Ectodermal cell (in vitro differentiated cells): Measurements from ENCODE around the gene SLCO2B1.

Experiments
- H3K27ac ChIP-seq: 2 replicates; pipeline ENCODE4 v1.7.0; 2013; ENCODE audit warnings: mild to moderate bottlenecking, low read depth, low read length; ENCODE audit not compliant: insufficient read depth, poor library complexity, severe bottlenecking
- H3K27me3 ChIP-seq: 2 replicates; pipeline ENCODE4 v1.7.0; 2013; ENCODE audit warnings: mild to moderate bottlenecking, low read length; ENCODE audit not compliant: insufficient read depth, control insufficient read depth, poor library complexity, severe bottlenecking
- H3K36me3 ChIP-seq: one replicate; pipeline ENCODE4 v1.7.0; 2013; ENCODE audit warnings: low read length; ENCODE audit not compliant: control insufficient read depth, insufficient read depth
- H3K4me1 ChIP-seq: one replicate; pipeline ENCODE4 v1.7.0; 2013; ENCODE audit warnings: low read length; ENCODE audit not compliant: control insufficient read depth, insufficient read depth
- H3K4me3 ChIP-seq: 2 replicates; pipeline ENCODE4 v1.7.0; 2013; ENCODE audit warnings: low read depth, low read length, control low read depth; ENCODE audit not compliant: insufficient read depth
- H3K9me3 ChIP-seq: 2 replicates; pipeline ENCODE4 v1.7.0; 2013; ENCODE audit warnings: mild to moderate bottlenecking, low read length, moderate library complexity; ENCODE audit not compliant: control insufficient read depth
- WGBS, 2 experiments: methylation state at CpG; one replicate each; pipeline ENCODE4 v1.1.7; 2013; ENCODE audit warnings: missing lambda C conversion rate in 2 of 2; 5-methylcytosine and 5-hydroxymethylcytosine counted together

Gene SLCO2B1

DNA sequence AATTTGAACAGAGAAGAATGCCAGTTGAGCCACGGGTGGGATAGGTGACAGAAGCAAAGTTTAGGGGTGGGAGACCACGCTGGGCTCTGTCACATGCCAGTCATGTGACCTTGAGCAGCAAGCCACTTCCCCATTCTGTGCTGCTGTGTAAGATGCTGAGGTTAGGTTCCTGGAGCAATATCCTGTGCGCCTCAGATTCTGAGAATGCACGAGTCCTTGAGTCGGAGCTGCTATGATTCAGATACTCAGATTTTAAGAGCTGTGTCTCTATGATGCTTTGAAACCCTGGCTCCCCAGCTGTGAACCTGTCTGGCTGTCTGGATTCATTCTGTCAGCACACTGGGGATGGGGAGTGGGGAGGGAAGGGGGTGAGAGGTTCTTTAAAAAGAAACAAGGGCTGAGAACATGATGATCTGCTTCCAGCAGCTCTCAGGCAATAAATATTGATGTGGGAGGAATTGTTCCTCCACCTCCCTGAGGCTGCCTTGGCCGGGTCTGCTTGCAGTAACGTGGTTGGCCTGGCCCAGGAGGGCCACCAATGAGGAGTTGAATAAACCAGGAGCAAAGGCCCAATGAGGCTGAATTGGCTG lies 24.0 kb downstream of the SLCO2B1 start:
- Histone ChIP-seq H3K27me3 (no peaks in the 10 kb centered on the region), H3K36me3 (no peaks in the 10 kb centered on the region), H3K4me3 (no peak overlapping the region), H3K27ac (no peak overlapping the region), H3K4me1 (no peaks in the 10 kb centered on the region), H3K9me3 (no peaks in the 10 kb centered on the region)
- 83 to 85% methylated on average over 7 of the region's 7 CpGs for WGBS, 2 experiments

GRCh38 chr11:75182664-75183063 lies 31.8 kb downstream of the SLCO2B1 start:
- WGBS, 2 experiments = 57 to 71% methylated on average over 3 of the region's 3 CpGs
- no peak overlapping the region for H3K4me3 ChIP-seq
- H3K27ac ChIP-seq = no peak overlapping the region
- H3K36me3 ChIP-seq = no peaks in the 10 kb centered on the region
- H3K4me1 ChIP-seq = no peaks in the 10 kb centered on the region
- H3K27me3 ChIP-seq = no peaks in the 10 kb centered on the region
- H3K9me3 ChIP-seq = no peaks in the 10 kb centered on the region

DNA sequence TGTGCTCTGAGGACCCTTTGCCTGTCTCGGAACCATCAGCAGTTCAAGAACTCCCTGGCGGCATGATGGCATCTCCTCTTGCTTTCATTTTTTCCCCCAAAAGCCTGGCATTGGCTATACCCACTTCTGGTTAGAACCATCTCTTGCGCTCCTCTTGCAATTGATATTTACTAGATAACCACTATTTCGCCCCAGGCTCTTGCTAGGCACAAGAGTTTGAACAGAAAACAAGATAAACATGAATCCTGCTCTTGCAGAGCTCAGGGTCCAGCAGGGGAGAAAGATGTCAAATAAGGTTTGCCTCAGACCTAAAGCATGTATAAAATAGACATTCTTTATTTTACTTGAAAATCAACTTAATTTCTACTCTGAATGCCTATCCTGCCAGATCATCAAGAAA lies 33.1 kb downstream of the SLCO2B1 start:
- Histone ChIP-seq H3K4me1 (no peaks in the 10 kb centered on the region), H3K27me3 (no peaks in the 10 kb centered on the region), H3K27ac (no peak overlapping the region), H3K36me3 (no peaks in the 10 kb centered on the region), H3K9me3 (no peaks in the 10 kb centered on the region), H3K4me3 (no peak overlapping the region)
- WGBS, 2 experiments = 94 to 95% methylated on average over 4 of the region's 4 CpGs

DNA sequence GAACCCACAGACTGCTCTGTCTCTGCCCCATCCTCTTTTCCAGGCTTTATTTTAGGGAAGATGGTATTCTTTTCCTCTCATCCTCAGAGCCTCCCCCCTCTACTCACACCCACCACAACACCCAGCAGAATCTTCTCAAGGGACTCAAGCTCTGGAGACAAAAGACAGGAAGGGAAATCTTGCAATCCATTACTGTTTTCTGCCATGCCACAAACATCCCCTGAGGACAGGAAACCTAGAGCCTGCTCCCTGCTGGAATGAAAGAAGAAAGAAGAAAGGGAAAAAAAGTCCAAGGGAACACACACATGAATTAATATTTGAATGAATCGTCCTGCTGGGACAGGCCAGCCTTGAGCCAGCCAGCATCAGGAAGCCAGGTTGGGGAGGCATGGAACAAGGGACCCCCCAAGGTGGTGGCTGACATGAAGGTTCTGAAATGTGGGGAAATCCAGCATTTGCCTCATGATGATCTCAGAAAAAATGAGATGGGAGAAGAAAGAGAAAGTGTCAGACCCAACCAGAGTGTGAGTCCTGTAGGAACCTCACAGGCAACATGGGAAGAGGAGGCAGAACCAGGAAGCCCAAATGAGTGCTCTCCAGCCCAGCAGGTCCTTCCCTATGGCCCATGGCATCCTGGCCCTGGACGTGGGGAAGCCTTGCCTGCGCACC lies 34.0 kb downstream of the SLCO2B1 start:
- Histone ChIP-seq H3K9me3 (no peaks in the 10 kb centered on the region), H3K4me3 (no peak overlapping the region), H3K36me3 (no peaks in the 10 kb centered on the region), H3K4me1 (no peaks in the 10 kb centered on the region), H3K27ac (no peak overlapping the region), H3K27me3 (no peaks in the 10 kb centered on the region)
- WGBS, 2 experiments = 76 to 89% methylated on average over 3 of the region's 3 CpGs

- no peaks in the 10 kb centered on the region for H3K9me3 ChIP-seq
- 89 to 96% methylated on average over 2 to 3 of the region's 3 CpGs for WGBS, 2 experiments
- no peaks in the 10 kb centered on the region for H3K27me3 ChIP-seq
- H3K4me3 ChIP-seq = no peak overlapping the region
- H3K36me3 ChIP-seq = no peaks in the 10 kb centered on the region
- no peaks in the 10 kb centered on the region for H3K4me1 ChIP-seq
- no peak overlapping the region for H3K27ac ChIP-seq
Measured at GRCh38 chr11:75185866-75186265, 35.0 kb downstream of the SLCO2B1 start.

DNA sequence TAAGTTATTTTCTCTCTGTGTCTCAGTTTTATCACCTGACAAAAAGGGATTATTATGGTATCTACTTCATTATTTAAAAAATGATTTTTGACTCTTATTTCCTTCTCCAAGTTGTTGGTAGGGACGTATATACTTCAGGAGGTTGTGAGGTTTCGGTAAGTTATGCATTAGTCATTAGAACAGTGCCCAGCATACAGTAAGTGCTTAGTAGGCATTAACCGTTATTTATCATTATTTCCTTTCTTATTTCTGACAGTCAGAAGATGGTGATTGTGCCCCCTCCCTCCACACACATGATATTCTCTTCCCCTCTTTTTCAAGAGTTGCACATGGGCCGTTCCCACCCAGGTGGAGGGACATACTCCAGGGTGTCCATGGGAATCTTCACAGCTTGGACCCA lies 36.1 kb downstream of the SLCO2B1 start:
- peaks cover 9% of the 10 kb centered on the region for H3K4me1 ChIP-seq
- 91 to 98% methylated on average over 4 of the region's 4 CpGs for WGBS, 2 experiments
- H3K9me3 ChIP-seq = no peaks in the 10 kb centered on the region
- H3K27ac ChIP-seq = no peak overlapping the region
- no peaks in the 10 kb centered on the region for H3K36me3 ChIP-seq
- no peaks in the 10 kb centered on the region for H3K27me3 ChIP-seq
- H3K4me3 ChIP-seq = no peak overlapping the region

DNA sequence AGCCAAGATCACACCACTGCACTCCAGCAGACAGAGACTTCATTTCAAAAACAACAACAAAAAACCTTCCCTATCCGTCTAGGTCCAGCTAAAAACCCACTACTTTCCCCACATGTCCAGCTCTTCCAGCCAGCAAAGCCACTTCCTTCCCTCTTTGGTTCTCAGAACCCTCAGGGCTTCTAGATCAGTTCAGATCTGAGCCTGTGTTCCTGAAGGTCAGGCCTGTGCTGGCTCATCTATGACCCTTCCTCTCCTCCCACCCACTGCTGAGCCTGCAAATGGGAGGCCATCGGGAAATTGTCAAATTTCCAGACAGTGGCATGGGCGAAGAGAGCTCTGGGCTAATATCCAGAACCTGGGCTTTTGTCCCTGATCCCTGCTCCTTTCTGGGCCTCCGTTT lies 37.8 kb downstream of the SLCO2B1 start:
- Histone ChIP-seq H3K9me3 (no peaks in the 10 kb centered on the region), H3K4me3 (no peak overlapping the region), H3K27ac (no peak overlapping the region), H3K27me3 (no peaks in the 10 kb centered on the region), H3K36me3 (no peaks in the 10 kb centered on the region), H3K4me1 (peaks cover 13% of the 10 kb centered on the region)
- 90 to 92% methylated on average over 4 of the region's 4 CpGs for WGBS, 2 experiments

DNA sequence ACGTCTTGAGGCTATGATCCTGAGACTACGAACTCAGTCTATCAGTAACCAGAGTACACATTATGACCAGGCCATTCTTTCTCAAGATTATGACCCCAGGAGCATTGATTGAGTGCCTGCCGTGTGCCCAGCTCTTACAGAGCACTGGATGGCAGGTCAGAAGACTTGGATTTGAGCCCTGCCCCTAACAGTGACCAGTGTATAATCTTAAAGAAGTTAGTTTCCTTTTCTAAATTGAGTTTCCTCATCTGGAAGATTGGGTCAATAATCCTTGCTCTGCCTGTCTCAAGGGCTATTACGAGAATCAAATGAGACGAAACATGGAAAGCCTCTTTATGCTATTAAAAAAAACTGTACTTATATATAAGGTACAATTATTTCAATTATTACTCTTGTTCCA lies 38.2 kb downstream of the SLCO2B1 start:
- Histone ChIP-seq H3K36me3 (no peaks in the 10 kb centered on the region), H3K4me3 (no peak overlapping the region), H3K27ac (no peak overlapping the region), H3K27me3 (no peaks in the 10 kb centered on the region), H3K9me3 (no peaks in the 10 kb centered on the region), H3K4me1 (peaks cover 13% of the 10 kb centered on the region)
- WGBS, 2 experiments = 89 to 95% methylated on average over 4 of the region's 5 CpGs

GRCh38 chr11:75189911-75190310 lies 39.0 kb downstream of the SLCO2B1 start:
- Histone ChIP-seq H3K4me3 (no peak overlapping the region), H3K36me3 (no peaks in the 10 kb centered on the region), H3K27ac (no peak overlapping the region), H3K27me3 (no peaks in the 10 kb centered on the region), H3K4me1 (peaks cover 13% of the 10 kb centered on the region), H3K9me3 (no peaks in the 10 kb centered on the region)
- WGBS, 2 experiments = 95 to 97% methylated on average over 8 of the region's 8 CpGs

DNA sequence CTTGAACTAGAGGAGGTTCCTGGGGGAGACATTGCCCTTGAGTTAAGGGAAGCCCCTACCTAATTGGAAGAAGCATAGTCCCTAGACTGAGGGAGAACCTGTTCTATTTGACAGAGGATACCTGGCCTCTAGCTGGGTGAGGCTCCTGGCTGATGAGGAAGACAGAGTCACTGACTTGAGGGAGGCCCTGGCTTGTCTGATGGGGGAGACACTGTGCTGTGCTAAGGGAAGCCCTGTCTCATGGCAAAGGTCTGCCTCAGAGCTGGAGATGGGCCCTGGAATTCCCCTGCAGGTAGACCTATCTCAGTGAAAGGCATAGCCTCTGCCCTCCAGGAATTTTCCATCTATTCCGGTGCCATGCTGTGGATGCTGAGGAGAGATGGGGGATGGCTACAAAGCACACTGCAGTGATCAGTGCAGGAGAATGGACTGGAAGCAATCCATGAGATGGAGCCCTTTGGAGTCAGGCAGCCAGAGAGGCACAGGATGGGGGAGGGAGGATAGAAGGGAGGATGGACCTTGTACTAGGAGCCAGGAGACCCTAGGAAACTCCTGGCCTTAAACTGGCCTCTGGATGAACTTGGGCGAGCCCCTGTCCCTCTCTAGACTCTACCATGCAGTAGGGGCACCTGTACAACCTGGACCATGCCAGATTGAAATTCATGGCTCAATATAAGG lies 39.9 kb downstream of the SLCO2B1 start:
- peaks cover 13% of the 10 kb centered on the region for H3K4me1 ChIP-seq
- no peaks in the 10 kb centered on the region for H3K9me3 ChIP-seq
- 87 to 97% methylated on average over 2 of the region's 2 CpGs for WGBS, 2 experiments
- H3K27ac ChIP-seq = no peak overlapping the region
- no peaks in the 10 kb centered on the region for H3K36me3 ChIP-seq
- H3K27me3 ChIP-seq = no peaks in the 10 kb centered on the region
- no peak overlapping the region for H3K4me3 ChIP-seq
